SK-N-SH treated with all-trans-retinoic acid at 6 μM for 48 hours (cell line): Measurements from ENCODE around the gene GALNT11.

Experiments used
- ATAC-seq: fragments of 200-7000 bp; cut with Tn5 transposase; 3 replicates; pipeline ENCODE4 v1.9.1; 2020; ENCODE audit warnings: mild to moderate bottlenecking, moderate library complexity
- ARNTL ChIP-seq: fragments of 450-650 bp; formaldehyde crosslinking; IDR thresholded peaks from 2 replicates; pipeline ENCODE4 v1.5.0; 2020; ENCODE audit warnings: low read depth, mild to moderate bottlenecking, moderate library complexity, borderline replicate concordance
- CSDC2 ChIP-seq: fragments of 250-450 bp; sonication (Bioruptor Pico); IDR thresholded peaks from 2 replicates; pipeline ENCODE4 v1.5.0; 2020; ENCODE audit warnings: mild to moderate bottlenecking, moderate library complexity
- ESRRG ChIP-seq: fragments of 250-450 bp; sonication (Bioruptor Pico); IDR thresholded peaks from 2 replicates; pipeline ENCODE4 v1.6.1; 2021; ENCODE audit warnings: mild to moderate bottlenecking
- GLIS3 ChIP-seq: fragments of 250-450 bp; sonication (Bioruptor Pico); IDR thresholded peaks from 2 replicates; pipeline ENCODE4 v1.5.0; 2020; ENCODE audit warnings: mild to moderate bottlenecking, moderate library complexity
- ISL1 ChIP-seq: fragments of 250-450 bp; sonication (Bioruptor Pico); IDR thresholded peaks from 2 replicates; pipeline ENCODE4 v2.1.2; 2022; ENCODE audit warnings: mild to moderate bottlenecking, moderate library complexity
- OSR1 ChIP-seq: fragments of 250-450 bp; sonication (Bioruptor Pico); IDR thresholded peaks from 2 replicates; pipeline ENCODE4 v1.8.0; 2022; ENCODE audit warnings: moderate library complexity, mild to moderate bottlenecking, inconsistent platforms
- POU6F1 ChIP-seq: fragments of 250-450 bp; sonication (Bioruptor Pico); IDR thresholded peaks from 2 replicates; pipeline ENCODE4 v1.8.0; 2021; ENCODE audit warnings: low read depth, mild to moderate bottlenecking, moderate library complexity, borderline replicate concordance
- PPARA ChIP-seq: fragments of 250-450 bp; sonication (Bioruptor Pico); IDR thresholded peaks from 2 replicates; pipeline ENCODE4 v1.5.0; 2020; ENCODE audit warnings: mild to moderate bottlenecking, borderline replicate concordance
- RARB ChIP-seq: fragments of 250-450 bp; sonication (Bioruptor Pico); IDR thresholded peaks from 2 replicates; pipeline ENCODE4 v1.8.0; 2021; ENCODE audit warnings: mild to moderate bottlenecking, moderate library complexity
- SNAI2 ChIP-seq: fragments of 250-450 bp; sonication (Bioruptor Pico); IDR thresholded peaks from 2 replicates; pipeline ENCODE4 v1.5.0; 2020; ENCODE audit warnings: mild to moderate bottlenecking, moderate library complexity
- TCF4 ChIP-seq: fragments of 250-450 bp; sonication (Bioruptor Pico); IDR thresholded peaks from 2 replicates; pipeline ENCODE4 v1.8.0; 2021; ENCODE audit warnings: mild to moderate bottlenecking, moderate library complexity, borderline replicate concordance
- TOX ChIP-seq: fragments of 250-450 bp; sonication (Bioruptor Pico); IDR thresholded peaks from 2 replicates; pipeline ENCODE4 v1.8.0; 2021; ENCODE audit warnings: mild to moderate bottlenecking, moderate library complexity, borderline replicate concordance
- ZC3H10 ChIP-seq: fragments of 250-450 bp; sonication (Bioruptor Pico); IDR thresholded peaks from 2 replicates; pipeline ENCODE4 v1.5.1; 2021; ENCODE audit warnings: mild to moderate bottlenecking, moderate library complexity
- ZFP3 ChIP-seq: fragments of 250-450 bp; sonication (Bioruptor Pico); IDR thresholded peaks from 2 replicates; pipeline ENCODE4 v1.5.0; 2020; ENCODE audit warnings: mild to moderate bottlenecking, moderate library complexity
- ZFP30 ChIP-seq: fragments of 450-650 bp; formaldehyde crosslinking; IDR thresholded peaks from 2 replicates; pipeline ENCODE4 v1.5.0; 2022; ENCODE audit warnings: mild to moderate bottlenecking, moderate library complexity
- ZNF565 ChIP-seq: fragments of 450-650 bp; formaldehyde crosslinking; conservative IDR thresholded peaks from 2 replicates; pipeline ENCODE4 v1.5.0; 2020; ENCODE audit warnings: low read depth, mild to moderate bottlenecking, moderate library complexity
- ZNF70 ChIP-seq: fragments of 450-650 bp; formaldehyde crosslinking; IDR thresholded peaks from 2 replicates; pipeline ENCODE4 v1.5.0; 2020; ENCODE audit warnings: mild to moderate bottlenecking, moderate library complexity
- ZNF8 ChIP-seq: fragments of 450-650 bp; formaldehyde crosslinking; IDR thresholded peaks from 2 replicates; pipeline ENCODE4 v1.5.0; 2020; ENCODE audit warnings: mild to moderate bottlenecking, moderate library complexity
- TF ChIP-seq, protein P1 (sequence below): fragments of 250-450 bp; sonication (Bioruptor Pico); IDR thresholded peaks from 2 replicates; pipeline ENCODE4 v1.5.0; 2020; ENCODE audit warnings: mild to moderate bottlenecking, moderate library complexity
- TF ChIP-seq, protein P2 (sequence below): fragments of 250-450 bp; sonication (Bioruptor Pico); IDR thresholded peaks from 2 replicates; pipeline ENCODE4 v1.5.1; 2020; ENCODE audit warnings: low read depth, mild to moderate bottlenecking, moderate library complexity
- TF ChIP-seq, protein P3 (sequence below): fragments of 250-450 bp; sonication (Bioruptor Pico); IDR thresholded peaks from 2 replicates; pipeline ENCODE4 v1.8.0; 2020; ENCODE audit warnings: mild to moderate bottlenecking, moderate library complexity, borderline replicate concordance
- TF ChIP-seq, protein P4 (sequence below): fragments of 250-450 bp; sonication (Bioruptor Pico); IDR thresholded peaks from 2 replicates; pipeline ENCODE4 v1.5.1; 2021; ENCODE audit warnings: mild to moderate bottlenecking, moderate library complexity

Gene GALNT11

GRCh38 chr7:152000191-152000590 lies 25.3 kb upstream of the GALNT11 start:
- TF ChIP-seq TOX, result no peak
- TF ChIP-seq, protein P1, sequence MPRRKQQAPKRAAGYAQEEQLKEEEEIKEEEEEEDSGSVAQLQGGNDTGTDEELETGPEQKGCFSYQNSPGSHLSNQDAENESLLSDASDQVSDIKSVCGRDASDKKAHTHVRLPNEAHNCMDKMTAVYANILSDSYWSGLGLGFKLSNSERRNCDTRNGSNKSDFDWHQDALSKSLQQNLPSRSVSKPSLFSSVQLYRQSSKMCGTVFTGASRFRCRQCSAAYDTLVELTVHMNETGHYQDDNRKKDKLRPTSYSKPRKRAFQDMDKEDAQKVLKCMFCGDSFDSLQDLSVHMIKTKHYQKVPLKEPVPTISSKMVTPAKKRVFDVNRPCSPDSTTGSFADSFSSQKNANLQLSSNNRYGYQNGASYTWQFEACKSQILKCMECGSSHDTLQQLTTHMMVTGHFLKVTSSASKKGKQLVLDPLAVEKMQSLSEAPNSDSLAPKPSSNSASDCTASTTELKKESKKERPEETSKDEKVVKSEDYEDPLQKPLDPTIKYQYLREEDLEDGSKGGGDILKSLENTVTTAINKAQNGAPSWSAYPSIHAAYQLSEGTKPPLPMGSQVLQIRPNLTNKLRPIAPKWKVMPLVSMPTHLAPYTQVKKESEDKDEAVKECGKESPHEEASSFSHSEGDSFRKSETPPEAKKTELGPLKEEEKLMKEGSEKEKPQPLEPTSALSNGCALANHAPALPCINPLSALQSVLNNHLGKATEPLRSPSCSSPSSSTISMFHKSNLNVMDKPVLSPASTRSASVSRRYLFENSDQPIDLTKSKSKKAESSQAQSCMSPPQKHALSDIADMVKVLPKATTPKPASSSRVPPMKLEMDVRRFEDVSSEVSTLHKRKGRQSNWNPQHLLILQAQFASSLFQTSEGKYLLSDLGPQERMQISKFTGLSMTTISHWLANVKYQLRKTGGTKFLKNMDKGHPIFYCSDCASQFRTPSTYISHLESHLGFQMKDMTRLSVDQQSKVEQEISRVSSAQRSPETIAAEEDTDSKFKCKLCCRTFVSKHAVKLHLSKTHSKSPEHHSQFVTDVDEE (CRISPR knock-in tag), result no peak
- no peak for TF ChIP-seq GLIS3
- no peak for TF ChIP-seq ESRRG (CRISPR knock-in tag)
- no peak for TF ChIP-seq POU6F1
- TF ChIP-seq ZNF565 (CRISPR knock-in tag), result no peak
- no peak for TF ChIP-seq ZFP30
- no peak for TF ChIP-seq ISL1
- TF ChIP-seq ZNF70 (CRISPR knock-in tag), result no peak
- no peak for TF ChIP-seq CSDC2
- TF ChIP-seq ZNF8 (CRISPR knock-in tag), result no peak
- no peak for ATAC-seq

- no peak for TF ChIP-seq CSDC2
- no peak for TF ChIP-seq ZNF565 (CRISPR knock-in tag)
- no peak for TF ChIP-seq GLIS3
- no peak for TF ChIP-seq ESRRG (CRISPR knock-in tag)
- TF ChIP-seq ZC3H10 (CRISPR knock-in tag), result no peak
- no peak for TF ChIP-seq PPARA (CRISPR knock-in tag)
- no peak for TF ChIP-seq ARNTL (CRISPR knock-in tag)
- TF ChIP-seq ZFP3 (CRISPR knock-in tag), result no peak
- TF ChIP-seq POU6F1, result no peak
- TF ChIP-seq, protein P2, sequence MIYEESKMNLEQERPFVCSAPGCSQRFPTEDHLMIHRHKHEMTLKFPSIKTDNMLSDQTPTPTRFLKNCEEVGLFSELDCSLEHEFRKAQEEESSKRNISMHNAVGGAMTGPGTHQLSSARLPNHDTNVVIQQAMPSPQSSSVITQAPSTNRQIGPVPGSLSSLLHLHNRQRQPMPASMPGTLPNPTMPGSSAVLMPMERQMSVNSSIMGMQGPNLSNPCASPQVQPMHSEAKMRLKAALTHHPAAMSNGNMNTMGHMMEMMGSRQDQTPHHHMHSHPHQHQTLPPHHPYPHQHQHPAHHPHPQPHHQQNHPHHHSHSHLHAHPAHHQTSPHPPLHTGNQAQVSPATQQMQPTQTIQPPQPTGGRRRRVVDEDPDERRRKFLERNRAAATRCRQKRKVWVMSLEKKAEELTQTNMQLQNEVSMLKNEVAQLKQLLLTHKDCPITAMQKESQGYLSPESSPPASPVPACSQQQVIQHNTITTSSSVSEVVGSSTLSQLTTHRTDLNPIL (CRISPR knock-in tag), result no peak
- TF ChIP-seq ZNF70 (CRISPR knock-in tag), result no peak
- no peak for TF ChIP-seq OSR1 (CRISPR knock-in tag)
- no peak for TF ChIP-seq ISL1
- no peak for TF ChIP-seq ZFP30
- TF ChIP-seq RARB, result no peak
- TF ChIP-seq, all 23 proteins: peak for 0
- ATAC-seq, result no peak
Measured at GRCh38 chr7:152006336-152006735, 19.1 kb upstream of the GALNT11 start.

- no peak for ATAC-seq
- TF ChIP-seq GLIS3 (no peak), RARB (no peak), ZNF8 (CRISPR knock-in tag) (no peak), ZC3H10 (CRISPR knock-in tag) (no peak), OSR1 (CRISPR knock-in tag) (no peak), TCF4 (CRISPR knock-in tag) (no peak), PPARA (CRISPR knock-in tag) (no peak), ZNF565 (CRISPR knock-in tag) (no peak), SNAI2 (CRISPR knock-in tag) (no peak), ZFP30 (no peak), ZNF70 (CRISPR knock-in tag) (no peak), ARNTL (CRISPR knock-in tag) (no peak)
- TF ChIP-seq, protein P1 (CRISPR knock-in tag), result no peak
- TF ChIP-seq, protein P3, sequence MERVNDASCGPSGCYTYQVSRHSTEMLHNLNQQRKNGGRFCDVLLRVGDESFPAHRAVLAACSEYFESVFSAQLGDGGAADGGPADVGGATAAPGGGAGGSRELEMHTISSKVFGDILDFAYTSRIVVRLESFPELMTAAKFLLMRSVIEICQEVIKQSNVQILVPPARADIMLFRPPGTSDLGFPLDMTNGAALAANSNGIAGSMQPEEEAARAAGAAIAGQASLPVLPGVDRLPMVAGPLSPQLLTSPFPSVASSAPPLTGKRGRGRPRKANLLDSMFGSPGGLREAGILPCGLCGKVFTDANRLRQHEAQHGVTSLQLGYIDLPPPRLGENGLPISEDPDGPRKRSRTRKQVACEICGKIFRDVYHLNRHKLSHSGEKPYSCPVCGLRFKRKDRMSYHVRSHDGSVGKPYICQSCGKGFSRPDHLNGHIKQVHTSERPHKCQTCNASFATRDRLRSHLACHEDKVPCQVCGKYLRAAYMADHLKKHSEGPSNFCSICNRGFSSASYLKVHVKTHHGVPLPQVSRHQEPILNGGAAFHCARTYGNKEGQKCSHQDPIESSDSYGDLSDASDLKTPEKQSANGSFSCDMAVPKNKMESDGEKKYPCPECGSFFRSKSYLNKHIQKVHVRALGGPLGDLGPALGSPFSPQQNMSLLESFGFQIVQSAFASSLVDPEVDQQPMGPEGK (CRISPR knock-in tag), result no peak
- TF ChIP-seq, protein P4, sequence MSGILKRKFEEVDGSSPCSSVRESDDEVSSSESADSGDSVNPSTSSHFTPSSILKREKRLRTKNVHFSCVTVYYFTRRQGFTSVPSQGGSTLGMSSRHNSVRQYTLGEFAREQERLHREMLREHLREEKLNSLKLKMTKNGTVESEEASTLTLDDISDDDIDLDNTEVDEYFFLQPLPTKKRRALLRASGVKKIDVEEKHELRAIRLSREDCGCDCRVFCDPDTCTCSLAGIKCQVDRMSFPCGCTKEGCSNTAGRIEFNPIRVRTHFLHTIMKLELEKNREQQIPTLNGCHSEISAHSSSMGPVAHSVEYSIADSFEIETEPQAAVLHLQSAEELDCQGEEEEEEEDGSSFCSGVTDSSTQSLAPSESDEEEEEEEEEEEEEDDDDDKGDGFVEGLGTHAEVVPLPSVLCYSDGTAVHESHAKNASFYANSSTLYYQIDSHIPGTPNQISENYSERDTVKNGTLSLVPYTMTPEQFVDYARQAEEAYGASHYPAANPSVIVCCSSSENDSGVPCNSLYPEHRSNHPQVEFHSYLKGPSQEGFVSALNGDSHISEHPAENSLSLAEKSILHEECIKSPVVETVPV (CRISPR knock-in tag), result no peak
- TF ChIP-seq, all 23 proteins: peak for 0
Measured at GRCh38 chr7:152011860-152012259, 13.6 kb upstream of the GALNT11 start.
